Gastroesophageal sphincter (tissue), 3 donors: ENCODE measurements around the gene PSD4.

Experiments
- EP300 ChIP-seq: sonication (generic); formaldehyde crosslinking; IDR thresholded peaks from one replicate; pipeline ENCODE4 v1.6.1; 2017; ENCODE audit warnings: antibody characterized with exemption, mild to moderate bottlenecking
- TF ChIP-seq, protein P1 (sequence below), 4 experiments: fragments of 200-600 bp in 2 of 4; fragments of 450-650 bp in 2 of 4; sonication (generic) in 1 of 4; IDR thresholded peaks; one replicate each; pipeline ENCODE4 v1.5.1; 2017 to 2019; ENCODE audit warnings: antibody characterized with exemption in 4 of 4, mild to moderate bottlenecking in 2 of 4, moderate library complexity in 2 of 4

DNA sequence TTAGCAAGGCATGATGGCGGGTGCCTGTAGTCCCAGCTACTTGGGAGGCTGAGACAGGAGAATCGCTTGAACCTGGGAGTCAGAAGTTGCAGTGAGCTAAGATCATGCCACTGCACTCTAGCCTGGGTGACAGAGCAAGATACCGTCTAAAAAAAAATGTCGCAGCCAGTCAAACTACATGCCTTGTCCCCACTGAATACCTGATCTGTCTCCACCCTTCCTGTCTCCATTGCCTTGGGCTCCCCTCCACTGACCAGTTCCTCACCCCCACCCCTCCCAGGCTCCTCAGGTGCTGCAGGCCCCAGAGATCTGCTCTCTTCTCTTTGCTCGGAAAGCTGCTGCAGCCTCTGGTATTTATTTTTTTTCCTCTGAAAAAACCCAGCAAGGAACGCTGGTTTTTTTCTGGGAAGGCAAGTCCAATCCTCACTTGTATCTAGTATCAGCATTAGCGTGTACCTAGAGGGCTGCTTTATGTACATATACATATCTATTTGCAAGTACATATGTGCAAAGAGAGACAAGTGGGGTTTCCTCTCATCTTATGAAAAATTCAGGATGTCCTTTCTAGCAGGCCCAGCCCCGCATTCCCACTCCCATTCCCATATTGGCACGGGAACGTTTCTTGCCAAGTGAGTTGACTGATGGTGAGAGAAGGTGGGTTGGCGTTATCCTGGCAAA is 4.4 kb downstream of the PSD4 start:
- TF ChIP-seq, protein P1, sequence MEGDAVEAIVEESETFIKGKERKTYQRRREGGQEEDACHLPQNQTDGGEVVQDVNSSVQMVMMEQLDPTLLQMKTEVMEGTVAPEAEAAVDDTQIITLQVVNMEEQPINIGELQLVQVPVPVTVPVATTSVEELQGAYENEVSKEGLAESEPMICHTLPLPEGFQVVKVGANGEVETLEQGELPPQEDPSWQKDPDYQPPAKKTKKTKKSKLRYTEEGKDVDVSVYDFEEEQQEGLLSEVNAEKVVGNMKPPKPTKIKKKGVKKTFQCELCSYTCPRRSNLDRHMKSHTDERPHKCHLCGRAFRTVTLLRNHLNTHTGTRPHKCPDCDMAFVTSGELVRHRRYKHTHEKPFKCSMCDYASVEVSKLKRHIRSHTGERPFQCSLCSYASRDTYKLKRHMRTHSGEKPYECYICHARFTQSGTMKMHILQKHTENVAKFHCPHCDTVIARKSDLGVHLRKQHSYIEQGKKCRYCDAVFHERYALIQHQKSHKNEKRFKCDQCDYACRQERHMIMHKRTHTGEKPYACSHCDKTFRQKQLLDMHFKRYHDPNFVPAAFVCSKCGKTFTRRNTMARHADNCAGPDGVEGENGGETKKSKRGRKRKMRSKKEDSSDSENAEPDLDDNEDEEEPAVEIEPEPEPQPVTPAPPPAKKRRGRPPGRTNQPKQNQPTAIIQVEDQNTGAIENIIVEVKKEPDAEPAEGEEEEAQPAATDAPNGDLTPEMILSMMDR (IDR thresholded peaks at IDR 0.05): no peak
- TF ChIP-seq EP300: no peak
